HG03565 (cell line): ENCODE results near the gene ZNF808.
A peak's percentile ranks its signal among the peaks of the same experiment; 100 is the strongest.
"Not testable (repeated sequence)": the region's sequence is repeated elsewhere in the genome, so short reads cannot be mapped to it uniquely, and the experiment has no call there.

Experiments
- ATAC-seq: cut with Tn5 transposase; IDR thresholded peaks from one replicate; pipeline ENCODE4 v1.9.1; 2021; ENCODE audit warnings: mild to moderate bottlenecking, moderate library complexity; ENCODE audit not compliant: unreplicated experiment

Gene ZNF808

GRCh38 chr19:52592301-52592700 lies 64.8 kb downstream of the ZNF808 start:
- ATAC-seq = no peak

GRCh38 chr19:52593441-52593840 lies 66.0 kb downstream of the ZNF808 start:
- ATAC-seq = not testable (repeated sequence)

GRCh38 chr19:52599241-52599640 lies 71.8 kb downstream of the ZNF808 start:
- no peak for ATAC-seq

GRCh38 chr19:52600639-52601024 lies 73.2 kb downstream of the ZNF808 start:
- no peak for ATAC-seq

GRCh38 chr19:52601025-52601973 lies 73.8 kb downstream of the ZNF808 start:
- peak; percentile 72 for ATAC-seq

GRCh38 chr19:52601974-52602366 lies 74.5 kb downstream of the ZNF808 start:
- ATAC-seq = not testable (repeated sequence)

GRCh38 chr19:52602941-52603340 lies 75.5 kb downstream of the ZNF808 start:
- no peak for ATAC-seq

GRCh38 chr19:52603558-52604207 lies 76.2 kb downstream of the ZNF808 start:
- ATAC-seq = no peak
